ENCODE results near the gene PTGER1. TPM values are rescaled to one million over a fixed set of nuclear protein-coding genes. Genes with fewer than 3 reads are reported as not detected.
A peak's percentile ranks its signal among the peaks of the same experiment; 100 is the strongest.

PTGER1 gene
- total and polyA plus RNA-seq, 2 of the 13 experiments (the other 11 are each of a cell fraction or from before 2014, with no cell fraction given): 0.13 TPM; not detected in 1

GRCh38 chr19:14496029-14496833 is 21.1 kb upstream of the PTGER1 start, which contains the start of gene GIPC1 (continued):
- peak; percentile 37; the same call in 1 of the 2 replicates for TF ChIP-seq KDM5B (CRISPR knock-in tag; IDR thresholded peaks at IDR 0.05; ENCODE audit: borderline replicate concordance)
- no peak for TF ChIP-seq U2AF1 (optimal IDR thresholded peaks at IDR 0.05; ENCODE audit: low read depth, low read length)
- TF ChIP-seq MLX (CRISPR knock-in tag; IDR thresholded peaks at IDR 0.05): no peak
- TF ChIP-seq ZNF883 (CRISPR knock-in tag; IDR thresholded peaks at IDR 0.05; ENCODE audit: not compliant biosample characterization): no peak
- TF ChIP-seq UBTF (CRISPR knock-in tag; IDR thresholded peaks at IDR 0.05): peak; percentile 61
- peak; percentile 70; the same call in 1 of the 2 replicates for TF ChIP-seq RBFOX2 (IDR thresholded peaks at IDR 0.05; ENCODE audit: low read depth, low read length)
- 0 out of 2 replicates have a peak, but pooled peaks have one; percentile 38 for TF ChIP-seq ZNF34 (CRISPR knock-in tag; IDR thresholded peaks at IDR 0.05; ENCODE audit: borderline replicate concordance)
- TF ChIP-seq ESRRA (CRISPR knock-in tag; IDR thresholded peaks at IDR 0.05; ENCODE audit: low read depth): no peak
- TF ChIP-seq ATF5 (CRISPR knock-in tag; IDR thresholded peaks at IDR 0.05; ENCODE audit: low read depth): no peak
- TF ChIP-seq MXD4 (CRISPR knock-in tag; IDR thresholded peaks at IDR 0.05): peak; percentile 57; the same call in 1 of the 2 replicates
- peak; percentile 69 for TF ChIP-seq ZFX (CRISPR knock-in tag; IDR thresholded peaks at IDR 0.05; ENCODE audit: low read depth)
- no peak for TF ChIP-seq EZH2 (conservative IDR thresholded peaks at IDR 0.05; ENCODE audit: low read depth, low read length)
- TF ChIP-seq CCDC6 (CRISPR knock-in tag; IDR thresholded peaks at IDR 0.05): no peak
- TF ChIP-seq ZNF510 (CRISPR knock-in tag; IDR thresholded peaks at IDR 0.05; ENCODE audit: low read depth): no peak
- peak; percentile 94 for TF ChIP-seq MAX (IDR thresholded peaks at IDR 0.05)
- TF ChIP-seq ZNF350 (CRISPR knock-in tag; IDR thresholded peaks at IDR 0.05; ENCODE audit: borderline replicate concordance, low read depth): peak; percentile 54; the same call in 1 of the 2 replicates
- TF ChIP-seq ZNF616 (CRISPR knock-in tag; IDR thresholded peaks at IDR 0.05; ENCODE audit: low read depth): no peak
- TF ChIP-seq ZNF800 (CRISPR knock-in tag; IDR thresholded peaks at IDR 0.05): no peak
- no peak for TF ChIP-seq ZC3H4 (CRISPR knock-in tag; IDR thresholded peaks at IDR 0.05; ENCODE audit: borderline replicate concordance)
- peak; percentile 76; the same call in 1 of the 2 replicates for TF ChIP-seq CHD4 (IDR thresholded peaks at IDR 0.05; ENCODE audit: borderline replicate concordance, low read length)
- peak; percentile 98 for TF ChIP-seq PCBP1 (IDR thresholded peaks at IDR 0.05; ENCODE audit: borderline replicate concordance, low read depth, low read length)
- no peak for TF ChIP-seq ZBTB21 (CRISPR knock-in tag; IDR thresholded peaks at IDR 0.05)
- TF ChIP-seq ZNF232 (CRISPR knock-in tag; IDR thresholded peaks at IDR 0.05; ENCODE audit: borderline replicate concordance): no peak; the same call in 1 of the 2 replicates
